Retinal pigment epithelial cell (primary cell): ENCODE results near the gene ASIC5.

ENCODE experiments used
- DNase-seq: peaks from one replicate; pipeline ENCODE4 v3.0.0-alpha.2; 2010; ENCODE audit warnings: low read depth
- H3K4me3 ChIP-seq: 2 replicates; pipeline ENCODE4 v1.5.1; 2011; ENCODE audit warnings: mild to moderate bottlenecking, low read length, control low read depth, moderate library complexity
- TF ChIP-seq, protein P1 (sequence below): conservative IDR thresholded peaks from 2 replicates; pipeline ENCODE4 v1.5.1; 2011; ENCODE audit warnings: low read depth, low read length, control low read depth, inconsistent platforms

ASIC5 gene

DNA sequence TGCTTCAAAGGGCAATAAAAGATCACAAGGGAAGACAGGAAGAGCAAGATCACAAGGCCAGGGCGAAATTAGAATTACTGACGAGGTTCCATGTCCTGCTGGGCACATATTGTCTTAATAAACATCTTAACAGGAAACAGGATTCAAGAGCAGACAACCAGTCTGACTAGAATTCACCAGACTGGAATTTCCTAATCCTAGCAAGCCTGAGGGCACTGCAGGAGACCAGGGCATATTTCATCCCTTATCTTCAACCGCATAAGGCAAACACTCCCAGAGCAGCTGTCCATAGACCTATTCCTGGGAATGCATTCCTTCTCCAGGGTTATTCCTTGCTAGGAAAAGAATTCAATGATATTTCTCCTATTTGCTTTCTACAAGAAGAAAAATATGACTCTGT, 25.0 kb upstream of the ASIC5 start:
- TF ChIP-seq, protein P1, sequence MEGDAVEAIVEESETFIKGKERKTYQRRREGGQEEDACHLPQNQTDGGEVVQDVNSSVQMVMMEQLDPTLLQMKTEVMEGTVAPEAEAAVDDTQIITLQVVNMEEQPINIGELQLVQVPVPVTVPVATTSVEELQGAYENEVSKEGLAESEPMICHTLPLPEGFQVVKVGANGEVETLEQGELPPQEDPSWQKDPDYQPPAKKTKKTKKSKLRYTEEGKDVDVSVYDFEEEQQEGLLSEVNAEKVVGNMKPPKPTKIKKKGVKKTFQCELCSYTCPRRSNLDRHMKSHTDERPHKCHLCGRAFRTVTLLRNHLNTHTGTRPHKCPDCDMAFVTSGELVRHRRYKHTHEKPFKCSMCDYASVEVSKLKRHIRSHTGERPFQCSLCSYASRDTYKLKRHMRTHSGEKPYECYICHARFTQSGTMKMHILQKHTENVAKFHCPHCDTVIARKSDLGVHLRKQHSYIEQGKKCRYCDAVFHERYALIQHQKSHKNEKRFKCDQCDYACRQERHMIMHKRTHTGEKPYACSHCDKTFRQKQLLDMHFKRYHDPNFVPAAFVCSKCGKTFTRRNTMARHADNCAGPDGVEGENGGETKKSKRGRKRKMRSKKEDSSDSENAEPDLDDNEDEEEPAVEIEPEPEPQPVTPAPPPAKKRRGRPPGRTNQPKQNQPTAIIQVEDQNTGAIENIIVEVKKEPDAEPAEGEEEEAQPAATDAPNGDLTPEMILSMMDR, result no peak
- DNase-seq, result no peak
- no peak overlapping the region for H3K4me3 ChIP-seq

DNA sequence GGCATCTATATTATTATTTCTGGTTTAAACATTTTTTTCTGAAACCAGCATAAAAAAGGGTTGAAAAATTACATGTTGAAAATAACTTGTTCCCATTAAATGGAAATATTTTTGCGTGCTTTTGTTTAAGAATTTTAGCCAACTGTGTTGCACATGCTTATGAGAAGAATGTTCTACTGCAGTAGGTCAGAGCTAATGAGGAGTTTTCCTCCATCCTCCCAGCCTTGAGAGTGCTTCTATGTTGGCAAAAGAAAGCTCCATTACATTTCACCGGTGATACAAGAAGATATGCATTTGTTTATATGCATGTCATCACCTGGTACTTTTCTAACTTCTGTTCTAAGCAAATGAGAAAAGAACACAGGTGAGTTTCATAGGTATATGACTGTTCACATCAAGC, 23.9 kb upstream of the ASIC5 start:
- H3K4me3 ChIP-seq, result no peak overlapping the region
- TF ChIP-seq, protein P1, result no peak
- DNase-seq, result no peak

DNA sequence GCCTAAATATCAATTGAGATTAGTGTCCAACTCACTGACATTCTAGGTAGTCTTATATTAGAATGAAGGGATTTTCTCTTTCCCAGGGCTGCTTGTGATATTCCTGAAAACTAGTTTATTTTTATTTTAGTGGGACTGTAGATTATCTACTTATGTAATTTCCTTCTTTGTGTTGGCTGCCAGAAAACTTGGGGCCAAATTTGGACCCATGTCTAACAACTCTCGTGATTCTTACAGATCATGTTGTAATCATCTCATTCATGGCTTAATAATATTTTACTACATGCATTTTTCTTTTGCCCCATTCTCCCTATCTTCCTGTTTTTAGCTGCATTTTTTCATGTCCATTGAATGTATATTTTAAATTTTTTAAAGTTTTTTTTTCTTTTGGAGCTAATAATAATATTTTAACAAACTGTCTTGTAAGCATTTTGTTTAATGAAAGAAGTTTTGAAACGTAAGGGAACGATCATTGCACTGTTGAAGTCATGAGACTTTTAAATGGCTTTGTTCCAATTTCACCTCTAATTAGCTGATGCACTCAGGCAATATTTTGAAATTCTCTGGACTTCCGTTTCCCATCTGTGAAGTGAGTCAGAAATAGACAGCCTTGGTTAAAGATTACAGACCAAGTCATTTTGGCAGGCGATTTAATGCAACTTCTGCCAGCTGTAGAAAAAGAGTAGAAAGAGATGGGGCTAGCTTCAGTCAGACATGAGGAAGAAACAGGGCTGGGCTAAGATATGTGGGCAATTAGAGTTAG, 23.1 kb upstream of the ASIC5 start:
- TF ChIP-seq, protein P1, result no peak
- peak; percentile 94 for DNase-seq
- no peak overlapping the region for H3K4me3 ChIP-seq

DNA sequence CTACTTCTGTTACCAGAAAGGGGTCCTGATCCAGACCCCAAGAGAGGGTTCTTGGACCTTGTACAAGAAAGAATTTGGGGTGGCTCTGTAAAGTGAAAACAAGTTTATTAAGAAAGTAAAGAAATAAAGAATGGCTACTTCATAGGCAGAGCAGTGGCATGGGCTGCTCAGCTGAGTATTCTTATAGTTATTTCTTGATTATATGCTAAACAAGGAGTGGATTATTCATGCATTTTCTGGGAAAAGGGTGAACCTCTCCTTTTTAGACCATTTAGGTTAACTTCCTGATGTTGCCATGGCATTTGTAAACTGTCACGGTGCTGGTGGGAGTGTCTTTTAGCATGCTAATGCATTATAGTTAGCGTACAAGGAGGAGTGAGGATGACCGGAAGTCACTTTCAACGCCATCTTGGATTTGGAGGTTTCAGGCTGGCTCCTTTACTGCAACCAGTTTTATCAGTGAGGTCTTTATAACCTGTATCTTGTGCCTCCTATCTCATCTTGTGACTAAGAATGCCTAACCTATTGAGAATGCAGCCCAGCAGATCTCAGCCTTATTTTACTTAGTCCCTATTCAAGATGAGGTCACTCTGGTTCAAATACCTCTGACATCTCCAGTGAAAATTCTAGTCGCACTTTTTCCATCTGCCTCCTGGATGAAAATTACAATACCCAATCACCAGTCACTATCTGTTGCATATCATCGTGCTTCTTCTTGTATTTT, 21.9 kb upstream of the ASIC5 start:
- DNase-seq, result no peak
- H3K4me3 ChIP-seq, result no peak overlapping the region
- TF ChIP-seq, protein P1, result no peak

DNA sequence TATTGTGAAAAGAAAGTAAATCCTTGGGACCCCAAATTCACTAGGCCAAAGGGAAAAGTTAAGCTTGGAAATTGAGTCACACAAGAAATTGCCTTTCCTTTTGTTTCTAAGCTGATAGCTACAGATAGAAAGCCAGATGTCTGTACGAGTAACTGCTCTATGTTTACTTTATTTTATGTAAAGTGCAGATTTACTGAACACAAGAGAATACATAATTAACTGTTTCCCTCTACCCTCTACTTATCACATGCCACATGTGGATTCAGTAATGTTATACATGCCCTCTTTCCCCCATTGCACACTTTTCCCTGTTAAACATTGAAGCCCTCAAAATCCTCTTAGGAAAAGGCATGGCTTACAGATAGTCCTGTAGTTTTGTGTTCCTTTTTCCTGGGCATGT, 21.0 kb upstream of the ASIC5 start:
- no peak for DNase-seq
- TF ChIP-seq, protein P1, result no peak
- H3K4me3 ChIP-seq, result no peak overlapping the region

DNA sequence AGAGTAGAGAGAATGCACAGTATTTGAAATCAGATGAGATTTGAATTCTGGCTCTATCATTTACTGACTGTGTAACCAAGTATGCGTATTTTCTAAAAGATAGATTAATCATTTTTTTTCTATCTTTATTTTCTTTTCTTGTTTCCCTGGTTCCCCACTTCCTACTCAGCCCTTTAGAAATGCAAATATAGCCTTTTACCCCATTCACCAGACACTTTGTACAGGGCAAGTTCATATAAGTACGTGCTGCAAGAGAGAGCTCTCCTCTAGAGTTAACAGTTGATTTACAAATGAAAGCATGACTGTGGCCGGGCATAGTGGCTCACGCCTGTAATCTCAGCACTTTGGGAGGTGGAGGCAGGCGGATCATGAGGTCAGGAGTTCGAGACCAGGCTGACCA, 19.6 kb upstream of the ASIC5 start:
- no peak for DNase-seq
- TF ChIP-seq, protein P1, result no peak
- H3K4me3 ChIP-seq, result no peak overlapping the region

DNA sequence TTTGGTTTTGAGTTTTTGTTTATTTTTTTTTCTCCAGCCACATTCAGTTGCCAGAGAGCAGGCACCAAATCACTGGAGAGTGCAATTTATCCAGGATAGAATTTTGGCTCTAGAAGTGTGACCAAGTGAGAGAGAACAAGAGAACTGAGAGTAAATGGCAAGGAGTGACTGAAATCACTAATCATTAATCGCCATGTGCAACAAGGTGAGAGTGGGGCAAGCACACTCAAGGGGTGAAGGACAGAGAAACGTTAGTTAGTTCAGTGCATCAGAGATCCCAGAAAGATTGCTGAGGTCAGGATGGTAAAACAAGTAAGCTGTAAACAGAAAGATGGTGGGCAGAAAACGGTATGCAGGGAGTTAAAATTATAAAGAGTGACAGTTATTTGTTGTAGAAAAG, 17.8 kb upstream of the ASIC5 start:
- TF ChIP-seq, protein P1, result no peak
- DNase-seq, result no peak
- H3K4me3 ChIP-seq, result no peak overlapping the region
